ENCODE measurements around the gene ANKIB1. TPM values are rescaled to one million over a fixed set of nuclear protein-coding genes. Genes with fewer than 3 reads are reported as not detected.

ANKIB1 gene
- total RNA-seq, 1 experiment from 2014 or later, result 42.1 TPM

GRCh38 chr7:92375013-92375412 lies 129.2 kb downstream of the ANKIB1 start:
- Histone ChIP-seq H3K36me3 (ENCODE audit: insufficient read depth, low read length, poor library complexity, severe bottlenecking) (peaks cover 4% of the 10 kb centered on the region), H3K4me3 (ENCODE audit: low read depth, low read length, poor library complexity, severe bottlenecking) (no peak overlapping the region), H3K27me3 (replicated peaks; ENCODE audit: insufficient read depth, low read depth, low read length, poor library complexity) (no peaks in the 10 kb centered on the region), H3K9me3 (ENCODE audit: low read depth, low read length, poor library complexity, severe bottlenecking) (no peaks in the 10 kb centered on the region), H3K27ac (ENCODE audit: low read depth, low read length, poor library complexity, severe bottlenecking) (no peak overlapping the region), H3K4me1 (ENCODE audit: insufficient read depth, low read length, poor library complexity, severe bottlenecking) (no peaks in the 10 kb centered on the region)
- TF ChIP-seq CTCF (conservative IDR thresholded peaks at IDR 0.05; ENCODE audit: low read depth, low read length), result no peak
- TF ChIP-seq EZH2 (IDR thresholded peaks at IDR 0.05; ENCODE audit: borderline replicate concordance, low read depth, low read length, poor library complexity, severe bottlenecking), result no peak
- no TSS peak for BruUV-seq (replicated peaks)
- POLR2A ChIA-PET (ENCODE audit: low non-redundant PET), result no interaction called here
- CTCF ChIA-PET, result no interaction called here
- intact Hi-C loops (cut with micrococcal nuclease; ENCODE audit: unreplicated experiment), result no loop called here
- no peak for DNase-seq (ENCODE audit: low spot score)

DNA sequence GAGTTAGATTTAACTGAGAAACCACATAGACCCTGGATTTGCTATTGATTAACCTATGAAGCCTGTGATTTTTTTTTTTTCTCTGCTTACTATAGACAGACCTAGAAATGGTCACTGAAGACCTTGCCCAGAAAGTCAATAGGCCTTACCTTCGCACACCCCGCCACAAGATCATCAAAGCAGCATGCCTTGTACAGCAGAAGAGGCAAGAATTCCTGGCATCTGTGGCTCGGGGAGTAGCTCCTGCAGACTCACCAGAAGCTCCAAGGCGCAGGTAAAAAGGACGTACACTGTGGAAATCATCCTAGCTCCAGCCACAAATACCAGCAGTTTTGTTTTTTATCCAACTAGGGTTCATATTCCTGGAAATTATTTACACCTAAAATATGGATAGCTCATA lies 145.3 kb downstream of the ANKIB1 start:
- CTCF ChIA-PET, result no interaction called here
- no peak for DNase-seq (ENCODE audit: low spot score)
- BruUV-seq (replicated peaks), result no TSS peak
- Histone ChIP-seq H3K4me3 (ENCODE audit: low read depth, low read length, poor library complexity, severe bottlenecking) (no peak overlapping the region), H3K36me3 (ENCODE audit: insufficient read depth, low read length, poor library complexity, severe bottlenecking) (peaks cover 5% of the 10 kb centered on the region), H3K27ac (ENCODE audit: low read depth, low read length, poor library complexity, severe bottlenecking) (no peak overlapping the region), H3K27me3 (replicated peaks; ENCODE audit: insufficient read depth, low read depth, low read length, poor library complexity) (no peaks in the 10 kb centered on the region), H3K9me3 (ENCODE audit: low read depth, low read length, poor library complexity, severe bottlenecking) (no peaks in the 10 kb centered on the region), H3K4me1 (ENCODE audit: insufficient read depth, low read length, poor library complexity, severe bottlenecking) (no peaks in the 10 kb centered on the region)
- TF ChIP-seq CTCF (conservative IDR thresholded peaks at IDR 0.05; ENCODE audit: low read depth, low read length) (no peak), EZH2 (IDR thresholded peaks at IDR 0.05; ENCODE audit: borderline replicate concordance, low read depth, low read length, poor library complexity, severe bottlenecking) (no peak)
- intact Hi-C loops (cut with micrococcal nuclease; ENCODE audit: unreplicated experiment), result no loop called here
- POLR2A ChIA-PET (ENCODE audit: low non-redundant PET), result no interaction called here

- ChIA-PET CTCF (no interaction called here), POLR2A (ENCODE audit: low non-redundant PET) (no interaction called here)
- Histone ChIP-seq H3K36me3 (ENCODE audit: insufficient read depth, low read length, poor library complexity, severe bottlenecking) (peaks cover 11% of the 10 kb centered on the region), H3K27me3 (replicated peaks; ENCODE audit: insufficient read depth, low read depth, low read length, poor library complexity) (no peaks in the 10 kb centered on the region), H3K9me3 (ENCODE audit: low read depth, low read length, poor library complexity, severe bottlenecking) (no peaks in the 10 kb centered on the region), H3K4me3 (ENCODE audit: low read depth, low read length, poor library complexity, severe bottlenecking) (no peak overlapping the region), H3K27ac (ENCODE audit: low read depth, low read length, poor library complexity, severe bottlenecking) (no peak overlapping the region), H3K4me1 (ENCODE audit: insufficient read depth, low read length, poor library complexity, severe bottlenecking) (no peaks in the 10 kb centered on the region)
- no peak for DNase-seq (ENCODE audit: low spot score)
- TF ChIP-seq CTCF (conservative IDR thresholded peaks at IDR 0.05; ENCODE audit: low read depth, low read length), result no peak
- no peak for TF ChIP-seq EZH2 (IDR thresholded peaks at IDR 0.05; ENCODE audit: borderline replicate concordance, low read depth, low read length, poor library complexity, severe bottlenecking)
- intact Hi-C loops (cut with micrococcal nuclease; ENCODE audit: unreplicated experiment), result no loop called here
- no TSS peak for BruUV-seq (replicated peaks)
These were observed 151.8 kb downstream of the ANKIB1 start for GRCh38 chr7:92397542-92397941.

Measured in A673 (cell line).